AG04450 (cell line): ENCODE measurements around the gene PSMD1. TPM values are rescaled to one million over a fixed set of nuclear protein-coding genes. Genes with fewer than 3 reads are reported as not detected.

Source experiments
- CTCF ChIA-PET: fragments of 300-600, 350-600 bp; formaldehyde crosslinking; extraction: SDS; loops from one replicate; lab custom pipeline; 2022; ENCODE audit warnings: antibody characterized with exemption, inconsistent platforms; lab: Charles Lee
- POLR2A ChIA-PET: fragments of 350-600 bp; formaldehyde crosslinking; extraction: SDS; loops from one replicate; lab custom pipeline; 2021; ENCODE audit warnings: antibody characterized with exemption, inconsistent platforms; lab: Yijun Ruan, JAX
- DNase-seq: peaks from one replicate; pipeline ENCODE4 v3.0.0-alpha.2; 2011; ENCODE audit warnings: low read depth, low spot score
- H3K27ac ChIP-seq: one replicate; pipeline ENCODE4 v1.5.1; 2012; ENCODE audit warnings: low read depth, low read length, control low read depth
- H3K27me3 ChIP-seq: one replicate; pipeline ENCODE4 v1.6.0; 2012; ENCODE audit warnings: low read length; ENCODE audit not compliant: control insufficient read depth, insufficient read depth
- H3K4me3 ChIP-seq: 2 replicates; pipeline ENCODE4 v1.5.1; 2011; ENCODE audit warnings: mild to moderate bottlenecking, low read depth, low read length, control low read depth
- H3K9me3 ChIP-seq: 2 replicates; pipeline ENCODE4 v1.5.1; 2012; ENCODE audit warnings: low read length; ENCODE audit not compliant: control insufficient read depth, insufficient read depth
- polyA minus RNA-seq: library from RNA; depleted of rRNA, polyadenylated mRNA; stranded (reverse); fragments of >200 nt; gene quantifications from 2 replicates; pipeline ENCODE4 v1.2.3, GENCODE V29; 2011; rRNA and poly(A)+ RNA removed
- polyA plus RNA-seq: library from polyadenylated mRNA; depleted of rRNA; stranded (reverse); fragments of >200 nt; gene quantifications from 2 replicates; pipeline ENCODE4 v1.2.3, GENCODE V29; 2011; rRNA removed
- TF ChIP-seq, protein P1 (sequence below): IDR thresholded peaks from 2 replicates; pipeline ENCODE4 v1.5.1; 2011; ENCODE audit warnings: low read depth, low read length, control low read depth, inconsistent platforms

Gene PSMD1
- polyA plus RNA-seq (203 and 211 TPM in 2 replicates), polyA minus RNA-seq (190 and 235 TPM in 2 replicates)

DNA sequence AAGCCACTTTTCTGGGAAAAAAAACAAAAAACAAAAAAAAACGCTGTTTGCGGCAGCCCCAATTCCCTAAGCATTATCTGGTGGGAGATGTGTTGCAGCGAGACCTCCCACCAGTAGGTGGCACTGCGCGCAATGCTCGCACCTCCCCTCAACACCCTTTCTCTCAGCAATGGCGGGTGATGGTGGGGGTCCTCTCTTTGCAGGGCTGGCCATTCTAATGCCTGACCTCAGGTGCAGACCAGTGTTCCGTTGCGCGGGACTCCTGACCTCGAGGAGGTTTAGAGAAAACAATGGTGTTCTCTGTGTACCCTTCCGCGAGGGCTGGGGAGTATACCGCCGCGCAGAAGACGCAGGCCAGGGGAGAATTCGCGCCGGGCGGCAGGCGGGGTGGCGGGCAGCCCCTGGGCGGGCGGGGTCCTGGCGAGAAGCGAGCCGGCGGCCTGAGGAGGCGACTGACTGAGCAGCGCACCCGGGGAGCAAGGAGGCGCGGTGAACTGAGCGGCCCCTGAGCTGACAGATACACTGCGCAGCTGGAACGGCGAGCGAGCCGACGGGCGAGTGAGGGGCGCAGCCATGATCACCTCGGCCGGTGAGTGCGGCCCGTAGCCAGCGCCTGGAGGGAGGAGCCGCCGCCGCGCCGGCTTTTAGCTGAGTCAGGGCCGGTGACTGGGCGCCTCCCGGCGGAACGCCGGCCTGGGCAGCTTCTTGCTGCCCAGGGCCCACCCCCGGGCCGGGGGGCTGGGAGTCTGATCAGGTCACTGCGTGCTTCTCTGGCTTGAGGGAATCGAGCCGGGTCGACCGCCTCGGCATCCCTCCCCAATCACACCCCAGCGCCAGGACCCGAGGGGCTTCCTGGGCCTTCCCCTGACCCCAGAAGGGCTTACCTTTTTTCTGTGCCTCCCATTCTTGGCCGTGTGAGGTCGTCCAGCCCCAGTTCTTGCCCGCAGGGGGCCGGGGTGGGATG lies at the start of gene PSMD1:
Gene PSMD1 (plus strand): TSS at position 415 of the 964 bp plus-strand sequence. CDS start 159 bp downstream, at position 574.
- peak within 1 kb of the TSS; percentile 98 for H3K4me3 ChIP-seq
- DNase-seq = peak; percentile 88
- H3K27ac ChIP-seq = peak within 1 kb of the TSS; percentile 83
- POLR2A ChIA-PET = interaction anchor here (0.6 to 1.1 kb wide), 6 partner anchors 10 to 407 kb away, joined by 3 to 6 read pairs (median 3); partner anchors contain the start of gene NCL
- TF ChIP-seq, protein P1, sequence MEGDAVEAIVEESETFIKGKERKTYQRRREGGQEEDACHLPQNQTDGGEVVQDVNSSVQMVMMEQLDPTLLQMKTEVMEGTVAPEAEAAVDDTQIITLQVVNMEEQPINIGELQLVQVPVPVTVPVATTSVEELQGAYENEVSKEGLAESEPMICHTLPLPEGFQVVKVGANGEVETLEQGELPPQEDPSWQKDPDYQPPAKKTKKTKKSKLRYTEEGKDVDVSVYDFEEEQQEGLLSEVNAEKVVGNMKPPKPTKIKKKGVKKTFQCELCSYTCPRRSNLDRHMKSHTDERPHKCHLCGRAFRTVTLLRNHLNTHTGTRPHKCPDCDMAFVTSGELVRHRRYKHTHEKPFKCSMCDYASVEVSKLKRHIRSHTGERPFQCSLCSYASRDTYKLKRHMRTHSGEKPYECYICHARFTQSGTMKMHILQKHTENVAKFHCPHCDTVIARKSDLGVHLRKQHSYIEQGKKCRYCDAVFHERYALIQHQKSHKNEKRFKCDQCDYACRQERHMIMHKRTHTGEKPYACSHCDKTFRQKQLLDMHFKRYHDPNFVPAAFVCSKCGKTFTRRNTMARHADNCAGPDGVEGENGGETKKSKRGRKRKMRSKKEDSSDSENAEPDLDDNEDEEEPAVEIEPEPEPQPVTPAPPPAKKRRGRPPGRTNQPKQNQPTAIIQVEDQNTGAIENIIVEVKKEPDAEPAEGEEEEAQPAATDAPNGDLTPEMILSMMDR = peak; percentile 98
- H3K9me3 ChIP-seq = no peaks in the 10 kb centered on the region; the same call in 1 of the 2 replicates
- no peaks in the 10 kb centered on the region for H3K27me3 ChIP-seq
- CTCF ChIA-PET = interaction anchor here (0.5 to 1.8 kb wide), 10 partner anchors 11 to 1207 kb away, joined by 3 to 7 read pairs (median 3); no protein-coding TSS in a partner anchor

DNA sequence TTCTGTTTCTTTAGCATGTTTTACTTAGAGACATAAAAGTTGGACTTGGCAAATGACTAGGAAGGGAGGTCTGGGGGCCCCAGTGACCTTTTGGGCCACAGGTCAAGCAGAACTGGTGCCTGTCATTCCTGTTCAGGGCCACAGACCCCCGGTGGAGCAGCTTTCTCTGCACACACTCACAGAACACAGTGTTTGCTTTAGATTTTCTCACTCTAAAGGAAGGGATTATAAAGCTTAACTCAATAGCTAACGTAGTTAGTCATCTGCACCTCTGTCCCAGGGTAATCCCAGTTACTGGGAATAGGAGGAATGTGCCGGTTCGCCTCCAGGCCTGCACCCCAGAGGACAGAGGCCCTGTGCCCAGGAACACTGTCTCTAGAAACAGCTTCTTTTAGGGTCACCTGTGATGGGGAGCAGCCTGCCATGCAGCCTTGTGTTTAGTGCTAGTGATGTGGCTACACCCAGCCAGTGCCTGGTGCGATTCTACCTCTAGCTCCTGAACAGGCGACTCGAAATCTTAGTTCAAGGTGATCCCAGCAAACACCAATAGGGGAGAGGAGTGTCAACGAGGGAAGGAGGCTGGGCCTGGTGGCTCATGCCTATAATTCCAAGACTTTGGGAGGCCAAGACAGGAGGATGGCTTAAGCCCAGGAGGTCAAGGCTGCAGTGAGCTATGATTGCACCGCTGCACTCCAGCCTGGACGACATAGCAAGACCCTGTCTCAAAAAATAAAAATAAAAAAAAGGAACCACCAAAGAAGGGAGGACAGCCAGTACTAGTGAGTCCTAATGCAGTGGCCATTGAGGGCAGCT lies 49.2 kb upstream of the PSMD1 start:
- no peaks in the 10 kb centered on the region for H3K9me3 ChIP-seq
- no peak overlapping the region for H3K4me3 ChIP-seq
- no peak for DNase-seq
- no peak overlapping the region for H3K27ac ChIP-seq
- peaks cover 38% of the 10 kb centered on the region for H3K27me3 ChIP-seq
- ChIA-PET POLR2A (no interaction called here), CTCF (interaction anchor here (1.1 to 2.1 kb wide), 4 partner anchors 20 to 209 kb away, joined by 3 to 7 read pairs (median 6); no protein-coding TSS in a partner anchor)
- TF ChIP-seq, protein P1 = no peak

DNA sequence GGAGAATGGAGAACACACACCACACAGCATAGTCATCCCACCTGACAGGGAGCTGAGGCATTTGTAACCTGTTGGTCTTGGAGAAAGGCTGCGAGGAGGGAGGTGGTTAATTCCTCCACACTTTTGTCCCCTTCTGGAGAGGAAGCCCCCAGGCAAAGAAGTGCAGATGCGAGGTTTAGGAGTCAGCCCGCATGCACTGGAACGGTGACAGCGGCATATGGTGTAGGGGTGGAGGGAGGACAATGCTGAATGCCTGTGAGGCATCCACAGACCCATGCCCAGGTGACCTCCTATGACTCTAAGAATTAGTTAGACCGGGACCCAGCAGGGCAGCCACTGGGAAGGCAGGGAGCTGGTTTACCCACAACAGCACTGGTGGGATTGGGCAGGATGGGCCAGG lies 48.5 kb upstream of the PSMD1 start:
- CTCF ChIA-PET = interaction anchor here (2.0 kb wide), 1 partner anchor 45 kb away, joined by 7 read pairs; no protein-coding TSS in a partner anchor
- TF ChIP-seq, protein P1 = no peak
- Histone ChIP-seq H3K27ac (no peak overlapping the region), H3K27me3 (peaks cover 38% of the 10 kb centered on the region), H3K4me3 (no peak overlapping the region), H3K9me3 (no peaks in the 10 kb centered on the region)
- no peak for DNase-seq
- POLR2A ChIA-PET = no interaction called here

DNA sequence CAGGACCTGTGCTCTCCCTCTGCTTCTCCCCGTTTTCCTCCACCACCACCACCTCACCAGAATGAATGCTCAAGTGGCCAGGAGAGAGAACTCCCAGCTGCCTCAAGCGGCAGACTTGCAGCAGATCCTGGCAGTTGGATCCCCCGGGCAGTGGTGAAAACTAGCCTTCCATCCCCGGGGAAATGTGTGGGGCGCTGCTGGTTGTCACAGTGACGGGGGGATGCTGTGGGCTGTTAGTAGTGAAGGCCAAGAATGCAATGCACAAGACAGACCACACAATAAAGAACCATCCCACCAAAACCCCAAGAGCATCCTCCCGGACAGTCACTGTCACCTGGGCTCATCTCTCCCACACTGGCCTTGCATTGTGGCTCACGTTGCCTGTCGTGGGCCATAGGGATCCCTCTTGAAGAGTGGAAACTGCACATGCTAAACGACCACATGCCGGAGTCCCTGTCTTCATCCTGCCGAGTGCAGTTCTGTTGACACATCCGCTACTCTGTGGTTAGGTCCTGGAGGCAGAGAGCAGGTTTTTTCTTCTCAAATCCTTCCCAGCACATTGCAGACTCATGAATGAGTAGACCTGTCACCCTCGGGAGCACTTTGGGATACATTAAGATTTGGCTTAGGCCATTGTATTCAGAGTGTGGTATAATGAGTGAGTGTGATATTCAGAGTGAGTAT lies 47.3 kb upstream of the PSMD1 start:
- TF ChIP-seq, protein P1 = no peak
- CTCF ChIA-PET = no interaction called here
- no peak overlapping the region for H3K27ac ChIP-seq

More for the DNA sequence above, 47.3 kb upstream of the PSMD1 start:
- POLR2A ChIA-PET = no interaction called here
- H3K27me3 ChIP-seq = peaks cover 42% of the 10 kb centered on the region
- H3K4me3 ChIP-seq = no peak overlapping the region
- DNase-seq = no peak
- no peaks in the 10 kb centered on the region for H3K9me3 ChIP-seq
